HG03571 (cell line): Measurements from ENCODE around the gene NT5C.
"Not testable (repeated sequence)": the region's sequence is repeated elsewhere in the genome, so short reads cannot be mapped to it uniquely, and the experiment has no call there.

Experiments
- ATAC-seq: cut with Tn5 transposase; IDR thresholded peaks from one replicate; pipeline ENCODE4 v1.9.1; 2021; ENCODE audit not compliant: unreplicated experiment

NT5C gene

GRCh38 chr17:75131278-75132017 lies at the start of gene NT5C:
NT5C (minus strand) TSS chr17:75131742; CDS start chr17:75131707, 35 bp downstream.
- peak; percentile 75 for ATAC-seq

GRCh38 chr17:75181110-75181509 lies 49.6 kb upstream of the NT5C start:
- ATAC-seq, result no peak

GRCh38 chr17:75178453-75178852 lies 46.9 kb upstream of the NT5C start:
- no peak for ATAC-seq

- no peak for ATAC-seq
These were observed 45.1 kb upstream of the NT5C start for GRCh38 chr17:75176625-75177024.

GRCh38 chr17:75174996-75175395 lies 43.5 kb upstream of the NT5C start:
- no peak for ATAC-seq

- no peak for ATAC-seq
These were observed 42.0 kb upstream of the NT5C start for GRCh38 chr17:75173526-75173925.

- no peak for ATAC-seq
These were observed 37.5 kb upstream of the NT5C start for GRCh38 chr17:75168998-75169397.

GRCh38 chr17:75164606-75165005 lies 33.1 kb upstream of the NT5C start:
- not testable (repeated sequence) for ATAC-seq

- no peak for ATAC-seq
These were observed 31.5 kb upstream of the NT5C start for GRCh38 chr17:75163074-75163473.

GRCh38 chr17:75160211-75160610 lies 28.7 kb upstream of the NT5C start:
- no peak for ATAC-seq

GRCh38 chr17:75159196-75160031 lies 27.9 kb upstream of the NT5C start:
- ATAC-seq, result no peak

GRCh38 chr17:75158480-75158879 lies 26.9 kb upstream of the NT5C start:
- not testable (repeated sequence) for ATAC-seq

GRCh38 chr17:75155191-75155601 lies 23.7 kb upstream of the NT5C start:
- no peak for ATAC-seq

- ATAC-seq, result peak; percentile 96
These were observed 22.9 kb upstream of the NT5C start, which contains the start of gene JPT1 for GRCh38 chr17:75154195-75155106. JPT1 (minus strand) TSS chr17:75154512; CDS start chr17:75154397, 115 bp downstream.

- ATAC-seq, result peak; percentile 3
These were observed 22.2 kb upstream of the NT5C start for GRCh38 chr17:75153780-75154194.

GRCh38 chr17:75152922-75153779 lies 21.6 kb upstream of the NT5C start:
- ATAC-seq, result no peak

GRCh38 chr17:75152523-75152921 lies 21.0 kb upstream of the NT5C start:
- no peak for ATAC-seq

- ATAC-seq, result no peak
These were observed 20.4 kb upstream of the NT5C start for GRCh38 chr17:75151930-75152329.

GRCh38 chr17:75147878-75148546 lies 16.5 kb upstream of the NT5C start:
- no peak for ATAC-seq
